ENCODE data around the gene RPL29. TPM values are rescaled to one million over a fixed set of nuclear protein-coding genes. Genes with fewer than 3 reads are reported as not detected.

The RPL29 gene
- total and polyA plus RNA-seq, 2 of the 13 experiments (the other 11 are each of a cell fraction or from before 2014, with no cell fraction given) = 1,348 to 2,263 TPM

GRCh38 chr3:51995346-51996163 is at the start of gene RPL29 (continued):
- peak; percentile 92; the same call in 1 of the 2 replicates for TF ChIP-seq KMT2A (CRISPR knock-in tag; IDR thresholded peaks at IDR 0.05)
- TF ChIP-seq, protein P1, sequence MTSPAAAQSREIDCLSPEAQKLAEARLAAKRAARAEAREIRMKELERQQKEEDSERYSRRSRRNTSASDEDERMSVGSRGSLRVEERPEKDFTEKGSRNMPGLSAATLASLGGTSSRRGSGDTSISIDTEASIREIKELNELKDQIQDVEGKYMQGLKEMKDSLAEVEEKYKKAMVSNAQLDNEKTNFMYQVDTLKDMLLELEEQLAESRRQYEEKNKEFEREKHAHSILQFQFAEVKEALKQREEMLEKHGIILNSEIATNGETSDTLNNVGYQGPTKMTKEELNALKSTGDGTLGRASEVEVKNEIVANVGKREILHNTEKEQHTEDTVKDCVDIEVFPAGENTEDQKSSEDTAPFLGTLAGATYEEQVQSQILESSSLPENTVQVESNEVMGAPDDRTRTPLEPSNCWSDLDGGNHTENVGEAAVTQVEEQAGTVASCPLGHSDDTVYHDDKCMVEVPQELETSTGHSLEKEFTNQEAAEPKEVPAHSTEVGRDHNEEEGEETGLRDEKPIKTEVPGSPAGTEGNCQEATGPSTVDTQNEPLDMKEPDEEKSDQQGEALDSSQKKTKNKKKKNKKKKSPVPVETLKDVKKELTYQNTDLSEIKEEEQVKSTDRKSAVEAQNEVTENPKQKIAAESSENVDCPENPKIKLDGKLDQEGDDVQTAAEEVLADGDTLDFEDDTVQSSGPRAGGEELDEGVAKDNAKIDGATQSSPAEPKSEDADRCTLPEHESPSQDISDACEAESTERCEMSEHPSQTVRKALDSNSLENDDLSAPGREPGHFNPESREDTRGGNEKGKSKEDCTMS (CRISPR knock-in tag; conservative IDR thresholded peaks at IDR 0.05) = no peak
- TF ChIP-seq BCL6 (CRISPR knock-in tag; IDR thresholded peaks at IDR 0.05) = peak; percentile 67
- TF ChIP-seq CREB3 (CRISPR knock-in tag; IDR thresholded peaks at IDR 0.05) = peak; percentile 76; the same call in 1 of the 2 replicates
- no peak for TF ChIP-seq ZNF251 (CRISPR knock-in tag; IDR thresholded peaks at IDR 0.05)
- peak; percentile 92 for TF ChIP-seq MAX (IDR thresholded peaks at IDR 0.05)
- no peak for TF ChIP-seq GPBP1L1 (CRISPR knock-in tag; IDR thresholded peaks at IDR 0.05)
- TF ChIP-seq ZNF513 (CRISPR knock-in tag; conservative IDR thresholded peaks at IDR 0.05) = no peak
- no peak for TF ChIP-seq SMAD9 (CRISPR knock-in tag; IDR thresholded peaks at IDR 0.05)
- TF ChIP-seq, protein P2, sequence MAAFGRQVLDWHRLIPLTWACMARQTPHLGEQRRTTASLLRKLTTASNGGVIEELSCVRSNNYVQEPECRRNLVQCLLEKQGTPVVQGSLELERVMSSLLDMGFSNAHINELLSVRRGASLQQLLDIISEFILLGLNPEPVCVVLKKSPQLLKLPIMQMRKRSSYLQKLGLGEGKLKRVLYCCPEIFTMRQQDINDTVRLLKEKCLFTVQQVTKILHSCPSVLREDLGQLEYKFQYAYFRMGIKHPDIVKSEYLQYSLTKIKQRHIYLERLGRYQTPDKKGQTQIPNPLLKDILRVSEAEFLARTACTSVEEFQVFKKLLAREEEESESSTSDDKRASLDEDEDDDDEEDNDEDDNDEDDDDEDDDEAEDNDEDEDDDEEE (CRISPR knock-in tag; IDR thresholded peaks at IDR 0.05) = peak; percentile 77
- TF ChIP-seq ZNF296 (CRISPR knock-in tag; conservative IDR thresholded peaks at IDR 0.05) = no peak
- TF ChIP-seq ZBTB42 (CRISPR knock-in tag; IDR thresholded peaks at IDR 0.05) = no peak
- no peak for TF ChIP-seq ZFP36 (IDR thresholded peaks at IDR 0.05; ENCODE audit: borderline replicate concordance, low read depth, low read length, partially characterized antibody)
- no peak for TF ChIP-seq KDM6A (CRISPR knock-in tag; IDR thresholded peaks at IDR 0.05; ENCODE audit: low read depth)
- TF ChIP-seq THAP11 (CRISPR knock-in tag; IDR thresholded peaks at IDR 0.05) = peak; percentile 97
- TF ChIP-seq AHR (CRISPR knock-in tag; IDR thresholded peaks at IDR 0.05) = peak; percentile 98; the same call in 1 of the 2 replicates

Measured in HepG2 (cell line).